ENCODE measurements around the gene CHCHD4.

CHCHD4 gene

DNA sequence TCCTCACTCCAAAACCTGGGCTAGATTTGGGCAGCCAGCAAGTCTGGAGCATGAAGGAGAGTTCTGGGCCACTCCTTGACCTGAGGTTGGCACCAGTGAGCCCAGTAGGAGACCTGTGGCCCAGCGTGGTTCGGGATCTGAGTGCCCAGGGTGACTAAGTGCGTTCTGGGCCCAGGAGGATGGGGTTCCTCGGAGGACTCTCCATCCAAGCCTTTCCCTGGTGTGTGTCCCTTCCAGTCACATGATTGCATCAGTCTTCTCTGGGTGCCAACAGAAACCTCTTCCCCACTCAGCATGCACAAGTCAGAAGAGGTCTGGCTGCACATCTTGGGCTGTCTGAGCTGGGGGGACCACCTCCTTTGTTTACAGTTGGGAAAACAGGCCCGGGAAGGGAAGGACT, 15.1 kb upstream of the CHCHD4 start:
- TF ChIP-seq, protein P1, sequence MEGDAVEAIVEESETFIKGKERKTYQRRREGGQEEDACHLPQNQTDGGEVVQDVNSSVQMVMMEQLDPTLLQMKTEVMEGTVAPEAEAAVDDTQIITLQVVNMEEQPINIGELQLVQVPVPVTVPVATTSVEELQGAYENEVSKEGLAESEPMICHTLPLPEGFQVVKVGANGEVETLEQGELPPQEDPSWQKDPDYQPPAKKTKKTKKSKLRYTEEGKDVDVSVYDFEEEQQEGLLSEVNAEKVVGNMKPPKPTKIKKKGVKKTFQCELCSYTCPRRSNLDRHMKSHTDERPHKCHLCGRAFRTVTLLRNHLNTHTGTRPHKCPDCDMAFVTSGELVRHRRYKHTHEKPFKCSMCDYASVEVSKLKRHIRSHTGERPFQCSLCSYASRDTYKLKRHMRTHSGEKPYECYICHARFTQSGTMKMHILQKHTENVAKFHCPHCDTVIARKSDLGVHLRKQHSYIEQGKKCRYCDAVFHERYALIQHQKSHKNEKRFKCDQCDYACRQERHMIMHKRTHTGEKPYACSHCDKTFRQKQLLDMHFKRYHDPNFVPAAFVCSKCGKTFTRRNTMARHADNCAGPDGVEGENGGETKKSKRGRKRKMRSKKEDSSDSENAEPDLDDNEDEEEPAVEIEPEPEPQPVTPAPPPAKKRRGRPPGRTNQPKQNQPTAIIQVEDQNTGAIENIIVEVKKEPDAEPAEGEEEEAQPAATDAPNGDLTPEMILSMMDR (IDR thresholded peaks at IDR 0.05; ENCODE audit: low read depth, low read length) = no peak
- H3K4me3 ChIP-seq (ENCODE audit: low read depth, low read length) = no peak overlapping the region

DNA sequence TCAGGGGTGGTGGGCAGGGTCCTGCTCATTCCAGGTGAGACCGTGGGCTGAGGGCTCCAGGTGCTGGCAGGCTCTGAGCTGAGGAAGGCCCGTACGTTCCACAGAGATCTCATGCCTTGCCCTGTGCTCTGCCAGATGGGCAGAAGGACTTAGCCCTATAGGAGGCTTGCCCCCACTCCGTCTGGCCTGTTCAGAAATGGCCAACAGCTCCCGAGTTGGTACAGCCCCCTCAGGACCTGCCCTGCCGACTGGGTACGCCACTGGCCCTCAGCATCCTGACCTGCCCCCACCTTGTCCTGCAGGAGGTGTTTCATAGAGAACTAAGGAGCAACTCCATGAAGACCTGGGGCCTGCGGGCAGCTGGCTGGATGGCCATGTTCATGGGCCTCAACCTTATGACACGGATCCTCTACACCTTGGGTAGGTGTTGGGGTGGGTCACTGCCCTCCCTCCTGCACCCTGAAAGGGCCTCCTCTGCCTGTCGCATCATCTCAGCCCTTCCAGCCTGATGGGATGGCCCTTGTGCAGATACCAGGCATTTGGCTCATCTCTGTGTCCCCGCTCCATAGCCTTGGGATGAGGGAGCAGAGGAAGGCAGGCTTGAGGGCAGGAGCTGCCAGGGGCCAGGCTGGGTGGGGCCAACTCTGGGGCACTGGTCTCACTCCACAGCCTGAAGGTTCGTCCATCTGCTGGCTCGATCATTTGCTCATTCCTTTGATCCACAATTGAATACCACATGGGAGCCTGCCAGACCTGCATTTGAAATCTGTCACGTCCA, 14.4 kb upstream of the CHCHD4 start:
- TF ChIP-seq, protein P1 (IDR thresholded peaks at IDR 0.05; ENCODE audit: low read depth, low read length) = no peak
- H3K4me3 ChIP-seq (ENCODE audit: low read depth, low read length) = no peak overlapping the region

DNA sequence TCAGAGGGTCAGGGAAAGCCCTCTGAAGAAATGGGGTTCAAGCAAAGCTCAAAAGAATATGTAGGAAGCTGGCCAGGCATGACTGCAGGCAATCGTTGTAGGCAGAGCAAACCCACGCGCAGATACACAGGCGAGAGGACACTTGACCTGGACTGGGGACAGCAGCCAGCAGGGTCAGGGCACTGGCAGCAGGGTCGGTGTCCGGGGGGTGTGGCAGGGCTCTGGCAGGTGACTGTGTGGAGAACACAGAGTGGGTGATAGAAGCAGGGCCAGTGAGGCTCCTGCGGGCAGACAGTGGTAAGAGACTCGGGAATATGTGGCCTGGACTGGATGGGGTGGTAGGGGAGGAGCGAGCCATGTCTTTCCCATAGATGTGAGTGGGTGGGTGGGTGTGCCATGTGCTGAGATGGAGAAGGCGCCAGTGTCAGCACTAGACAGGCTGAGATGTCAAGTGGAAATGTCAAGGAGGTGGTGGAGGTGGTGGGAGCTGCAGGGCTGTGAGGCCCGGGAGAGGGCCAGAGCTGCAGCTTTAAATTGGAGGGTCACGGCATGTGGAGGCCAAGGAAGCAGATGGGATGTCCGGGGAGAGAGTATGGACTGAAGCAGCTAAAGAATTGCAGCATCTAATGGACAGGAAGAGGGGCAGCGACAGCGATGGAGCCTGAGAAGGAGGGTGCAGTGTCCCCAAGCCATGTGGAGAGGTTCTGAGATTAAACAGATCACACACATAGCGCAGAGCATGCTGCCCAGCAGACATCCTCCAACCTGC, 13.6 kb upstream of the CHCHD4 start:
- H3K4me3 ChIP-seq (ENCODE audit: low read depth, low read length) = no peak overlapping the region
- TF ChIP-seq, protein P1 (IDR thresholded peaks at IDR 0.05; ENCODE audit: low read depth, low read length) = no peak

DNA sequence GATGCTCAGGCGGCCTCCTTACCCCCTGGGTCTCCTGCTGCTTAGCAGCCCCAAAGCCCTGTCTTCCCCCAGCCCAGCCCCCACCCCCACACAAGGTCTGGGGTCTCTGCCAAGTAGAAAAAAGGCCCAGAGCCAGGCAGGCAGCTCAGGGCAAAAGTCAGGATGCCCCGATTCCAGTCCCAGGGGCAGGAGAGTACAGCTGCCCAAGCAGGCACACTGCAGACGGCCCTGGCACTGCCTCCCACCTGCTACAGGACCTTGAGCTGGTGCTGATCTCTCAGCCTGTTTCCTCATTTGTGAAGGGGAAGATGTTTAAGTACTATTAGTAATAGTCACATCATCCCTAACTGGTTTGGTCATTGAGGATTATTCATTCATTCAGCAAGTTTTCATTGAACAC, 12.8 kb upstream of the CHCHD4 start:
- TF ChIP-seq, protein P1 (IDR thresholded peaks at IDR 0.05; ENCODE audit: low read depth, low read length) = no peak
- no peak overlapping the region for H3K4me3 ChIP-seq (ENCODE audit: low read depth, low read length)

DNA sequence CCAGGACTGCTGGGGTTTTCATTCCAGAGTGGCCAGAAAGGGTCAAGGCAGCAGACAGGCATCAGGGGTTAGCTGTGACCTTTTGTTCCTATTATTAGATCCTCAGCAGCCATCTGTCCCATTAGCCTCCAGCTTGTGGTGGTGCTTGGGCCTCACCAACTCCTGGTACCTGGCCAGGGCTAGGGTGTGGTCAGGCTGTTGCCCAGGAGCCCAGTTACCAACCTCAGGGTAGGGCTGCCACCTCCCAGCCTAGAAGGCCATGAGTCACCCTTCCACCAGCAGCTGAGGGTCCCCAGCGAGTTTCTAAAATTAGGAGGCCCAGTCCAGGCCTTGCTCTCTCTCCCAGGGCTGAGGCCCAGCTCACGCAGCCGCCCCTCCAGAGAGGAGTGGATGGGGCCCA, 12.3 kb upstream of the CHCHD4 start:
- TF ChIP-seq, protein P1 (IDR thresholded peaks at IDR 0.05; ENCODE audit: low read depth, low read length) = no peak
- no peak overlapping the region for H3K4me3 ChIP-seq (ENCODE audit: low read depth, low read length)

DNA sequence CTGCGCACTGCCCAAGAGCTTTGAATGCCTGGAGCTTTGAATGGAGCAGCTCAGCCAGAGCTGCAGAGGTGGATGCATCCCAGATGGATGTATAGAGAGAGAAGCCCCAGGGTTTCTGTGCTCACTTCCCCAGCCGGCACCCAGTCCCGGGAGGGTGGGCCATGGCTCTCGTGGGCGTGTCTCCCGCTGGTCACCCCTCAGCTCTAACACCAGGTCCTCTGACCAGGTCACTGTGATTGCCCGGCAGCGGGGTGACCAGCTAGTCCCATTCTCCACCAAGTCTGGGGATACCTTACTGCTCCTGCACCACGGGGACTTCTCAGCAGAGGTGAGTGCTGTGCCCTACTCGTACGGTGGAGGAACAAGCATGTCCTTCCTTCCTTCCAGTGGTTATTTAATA, 10.9 kb upstream of the CHCHD4 start:
- TF ChIP-seq, protein P1 (IDR thresholded peaks at IDR 0.05; ENCODE audit: low read depth, low read length) = no peak
- H3K4me3 ChIP-seq (ENCODE audit: low read depth, low read length) = no peak overlapping the region

DNA sequence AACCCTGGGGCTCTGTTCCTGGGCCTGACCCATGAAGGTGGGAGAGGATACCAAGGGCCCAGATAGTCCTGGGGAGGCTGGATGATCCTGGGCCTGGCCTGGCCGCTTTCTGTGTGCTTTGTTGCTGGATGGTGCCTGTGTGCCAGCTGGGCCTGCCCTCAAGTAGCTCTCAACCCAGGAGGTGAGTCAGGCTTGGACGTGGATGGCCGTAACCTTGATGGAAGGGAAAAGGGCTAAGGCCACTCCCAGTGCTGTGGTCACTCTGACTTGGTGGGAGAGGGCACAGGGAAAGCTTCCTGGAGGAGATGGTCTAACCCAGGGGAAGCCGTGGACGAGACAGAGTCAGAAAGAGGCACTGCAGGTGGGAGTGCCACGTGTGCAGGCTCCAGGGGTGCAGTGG, 9.6 kb upstream of the CHCHD4 start:
- TF ChIP-seq, protein P1 (IDR thresholded peaks at IDR 0.05; ENCODE audit: low read depth, low read length) = no peak
- H3K4me3 ChIP-seq (ENCODE audit: low read depth, low read length) = no peak overlapping the region
